Neural progenitor cell (in vitro differentiated cells): ENCODE measurements around the gene RAB3IL1.

Experiments used
- CTCF ChIP-seq: fragments of 200-600 bp; sonication (generic); IDR thresholded peaks from 2 replicates; pipeline ENCODE4 v1.5.1; 2017; ENCODE audit warnings: antibody characterized with exemption, mild to moderate bottlenecking
- EZH2 ChIP-seq: fragments of 200-600 bp; sonication (generic); IDR thresholded peaks from 2 replicates; pipeline ENCODE4 v1.6.1; 2017; ENCODE audit warnings: antibody characterized with exemption, mild to moderate bottlenecking, moderate library complexity
- EZH2phosphoT487 ChIP-seq: fragments of 200-600 bp; sonication (generic); IDR thresholded peaks from 2 replicates; pipeline ENCODE4 v1.6.1; 2017; ENCODE audit warnings: antibody characterized with exemption

GRCh38 chr11:61874377-61874809, 43.0 kb downstream of the RAB3IL1 start:
- TF ChIP-seq EZH2 (no peak), CTCF (no peak), EZH2phosphoT487 (no peak)
